Measurements from ENCODE around the gene COX7A2.

The COX7A2 gene, protein sequence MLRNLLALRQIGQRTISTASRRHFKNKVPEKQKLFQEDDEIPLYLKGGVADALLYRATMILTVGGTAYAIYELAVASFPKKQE

GRCh38 chr6:75243333-75244062 is at the start of gene COX7A2:
Gene COX7A2, minus strand, starts transcription at chr6:75243801. Its CDS starts 67 bp downstream, at chr6:75243734.
- peak; percentile 98 for DNase-seq (ENCODE audit: low read depth)
- TF ChIP-seq, protein P1, sequence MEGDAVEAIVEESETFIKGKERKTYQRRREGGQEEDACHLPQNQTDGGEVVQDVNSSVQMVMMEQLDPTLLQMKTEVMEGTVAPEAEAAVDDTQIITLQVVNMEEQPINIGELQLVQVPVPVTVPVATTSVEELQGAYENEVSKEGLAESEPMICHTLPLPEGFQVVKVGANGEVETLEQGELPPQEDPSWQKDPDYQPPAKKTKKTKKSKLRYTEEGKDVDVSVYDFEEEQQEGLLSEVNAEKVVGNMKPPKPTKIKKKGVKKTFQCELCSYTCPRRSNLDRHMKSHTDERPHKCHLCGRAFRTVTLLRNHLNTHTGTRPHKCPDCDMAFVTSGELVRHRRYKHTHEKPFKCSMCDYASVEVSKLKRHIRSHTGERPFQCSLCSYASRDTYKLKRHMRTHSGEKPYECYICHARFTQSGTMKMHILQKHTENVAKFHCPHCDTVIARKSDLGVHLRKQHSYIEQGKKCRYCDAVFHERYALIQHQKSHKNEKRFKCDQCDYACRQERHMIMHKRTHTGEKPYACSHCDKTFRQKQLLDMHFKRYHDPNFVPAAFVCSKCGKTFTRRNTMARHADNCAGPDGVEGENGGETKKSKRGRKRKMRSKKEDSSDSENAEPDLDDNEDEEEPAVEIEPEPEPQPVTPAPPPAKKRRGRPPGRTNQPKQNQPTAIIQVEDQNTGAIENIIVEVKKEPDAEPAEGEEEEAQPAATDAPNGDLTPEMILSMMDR (IDR thresholded peaks at IDR 0.05; ENCODE audit: insufficient read depth, low read depth, low read length, missing control alignments), result no peak

DNA sequence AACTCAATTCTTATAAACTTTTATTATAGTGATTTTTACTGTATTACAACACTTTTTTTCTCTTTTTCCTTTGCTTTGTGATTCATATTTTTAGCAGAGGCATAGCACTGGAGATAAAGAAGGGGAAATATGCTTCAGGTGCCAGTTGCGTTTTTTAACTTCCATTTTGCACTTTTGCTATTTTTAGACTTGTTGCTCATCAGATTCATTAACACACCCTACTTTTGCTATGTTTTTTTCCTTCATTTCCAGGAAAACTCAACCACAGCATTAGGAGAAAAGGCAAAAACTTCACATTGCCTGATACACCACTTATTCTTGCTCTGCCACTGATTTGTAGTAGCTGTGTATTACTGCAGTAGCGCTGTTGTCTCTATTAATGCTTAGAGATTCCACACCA is 49.0 kb upstream of the COX7A2 start:
- TF ChIP-seq, protein P1 (IDR thresholded peaks at IDR 0.05; ENCODE audit: insufficient read depth, low read depth, low read length, missing control alignments), result no peak
- H3K4me3 ChIP-seq (ENCODE audit: low read depth, low read length), result no peak overlapping the region
- DNase-seq (ENCODE audit: low read depth), result no peak

More at GRCh38 chr6:75243333-75244062, at the start of gene COX7A2:
- peak within 1 kb of the TSS; percentile 78 for H3K4me3 ChIP-seq (ENCODE audit: low read depth, low read length)

DNA sequence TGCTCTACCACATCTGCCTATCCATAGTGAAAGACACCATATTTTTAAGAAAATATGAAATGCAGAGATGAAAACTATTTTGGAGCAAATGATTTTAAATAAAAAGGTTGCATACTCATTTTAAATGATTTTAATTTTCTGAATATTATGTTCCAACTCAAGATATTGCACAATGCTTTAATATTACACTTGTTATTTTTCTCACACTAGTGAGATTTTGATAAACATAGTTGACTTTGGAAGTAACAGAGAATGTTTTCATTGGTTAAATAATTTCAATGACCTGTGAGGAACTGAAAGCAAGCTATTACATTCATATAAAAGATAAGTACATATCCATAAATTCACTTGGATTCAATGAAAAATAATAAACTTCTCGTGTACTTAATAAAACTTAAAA is 48.1 kb upstream of the COX7A2 start:
- no peak overlapping the region for H3K4me3 ChIP-seq (ENCODE audit: low read depth, low read length)
- TF ChIP-seq, protein P1 (IDR thresholded peaks at IDR 0.05; ENCODE audit: insufficient read depth, low read depth, low read length, missing control alignments), result no peak
- DNase-seq (ENCODE audit: low read depth), result no peak

DNA sequence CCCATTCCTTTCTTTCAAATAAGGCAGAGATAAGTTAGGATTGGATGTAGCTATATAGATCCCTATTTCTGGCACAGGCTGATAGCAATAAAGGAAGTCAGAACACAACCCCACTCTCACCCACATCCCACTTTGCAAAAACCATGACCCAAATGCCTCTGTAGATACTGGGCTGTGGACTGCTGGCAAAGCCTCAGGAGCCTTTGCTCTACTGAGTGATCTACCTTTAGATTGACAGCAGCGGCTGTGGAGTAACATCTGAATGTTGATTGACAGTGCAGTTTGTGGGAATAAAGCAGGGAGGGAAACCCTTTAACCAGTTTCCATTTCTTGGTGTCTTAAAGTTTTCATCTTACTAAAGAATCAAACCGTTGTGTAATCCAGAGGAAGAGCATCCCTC is 47.7 kb upstream of the COX7A2 start:
- no peak for DNase-seq (ENCODE audit: low read depth)
- no peak overlapping the region for H3K4me3 ChIP-seq (ENCODE audit: low read depth, low read length)
- TF ChIP-seq, protein P1 (IDR thresholded peaks at IDR 0.05; ENCODE audit: insufficient read depth, low read depth, low read length, missing control alignments), result no peak

DNA sequence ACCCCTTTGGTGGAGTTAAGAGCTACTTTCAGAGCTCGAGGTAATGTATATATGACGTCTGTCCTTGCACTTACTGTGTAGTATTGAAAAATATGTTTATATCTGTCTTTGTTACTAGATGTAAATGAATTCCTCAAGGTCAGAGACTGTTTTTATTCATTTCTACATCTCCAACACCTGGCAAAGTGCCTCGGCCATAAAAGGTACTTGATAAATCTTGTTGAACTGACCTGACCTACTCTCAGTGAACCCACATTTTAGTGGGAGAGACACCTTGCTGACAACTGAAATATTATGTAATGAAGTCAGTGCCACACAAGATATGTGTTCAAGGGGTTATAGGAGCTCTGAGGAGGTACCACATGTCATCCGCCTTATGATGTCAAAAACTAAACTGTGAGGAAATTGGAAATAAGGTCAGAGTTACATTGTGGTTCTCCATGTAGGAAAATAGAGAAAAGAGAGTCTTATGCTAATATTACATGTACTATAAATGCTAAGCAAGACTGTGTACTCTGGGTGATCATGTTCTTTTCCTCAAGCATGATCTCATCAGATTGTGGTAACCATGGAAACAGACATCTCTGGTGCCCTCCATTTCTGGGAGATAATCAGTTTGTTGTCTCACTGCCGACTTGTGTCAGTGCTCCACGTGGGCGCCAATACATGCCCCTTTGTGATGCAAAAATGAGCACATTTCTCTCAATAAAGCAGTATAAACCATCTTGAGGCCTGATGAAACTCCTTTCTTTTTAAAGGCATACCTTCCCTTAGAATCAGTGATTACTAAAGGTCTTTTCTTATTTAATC is 46.7 kb upstream of the COX7A2 start:
- DNase-seq (ENCODE audit: low read depth), result no peak
- no peak overlapping the region for H3K4me3 ChIP-seq (ENCODE audit: low read depth, low read length)
- TF ChIP-seq, protein P1 (IDR thresholded peaks at IDR 0.05; ENCODE audit: insufficient read depth, low read depth, low read length, missing control alignments), result no peak

DNA sequence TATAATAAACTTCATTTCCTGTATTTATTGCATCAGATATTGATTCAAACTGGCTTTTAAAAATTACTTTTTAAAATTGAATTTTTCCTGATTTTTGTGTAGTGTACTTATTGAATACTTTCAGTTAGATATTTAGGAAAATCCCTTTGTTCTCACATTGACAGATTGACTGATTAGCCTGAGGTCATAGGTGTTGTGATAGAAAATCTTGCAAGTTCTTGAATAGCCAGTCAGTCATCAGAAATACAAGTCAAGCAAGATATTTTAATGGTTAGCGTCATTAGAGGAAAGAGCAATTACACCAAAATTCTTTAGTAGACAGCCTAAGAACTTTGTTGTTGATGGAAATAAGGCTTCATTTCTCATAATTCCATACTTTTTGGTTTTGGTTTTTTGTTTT is 44.4 kb upstream of the COX7A2 start:
- TF ChIP-seq, protein P1 (IDR thresholded peaks at IDR 0.05; ENCODE audit: insufficient read depth, low read depth, low read length, missing control alignments), result no peak
- DNase-seq (ENCODE audit: low read depth), result no peak
- H3K4me3 ChIP-seq (ENCODE audit: low read depth, low read length), result no peak overlapping the region

Data from GM12865 (cell line).